Measurements from ENCODE around the gene TOB2.
"Not testable (repeated sequence)": the region's sequence is repeated elsewhere in the genome, so short reads cannot be mapped to it uniquely, and the experiment has no call there.

The TOB2 gene

DNA sequence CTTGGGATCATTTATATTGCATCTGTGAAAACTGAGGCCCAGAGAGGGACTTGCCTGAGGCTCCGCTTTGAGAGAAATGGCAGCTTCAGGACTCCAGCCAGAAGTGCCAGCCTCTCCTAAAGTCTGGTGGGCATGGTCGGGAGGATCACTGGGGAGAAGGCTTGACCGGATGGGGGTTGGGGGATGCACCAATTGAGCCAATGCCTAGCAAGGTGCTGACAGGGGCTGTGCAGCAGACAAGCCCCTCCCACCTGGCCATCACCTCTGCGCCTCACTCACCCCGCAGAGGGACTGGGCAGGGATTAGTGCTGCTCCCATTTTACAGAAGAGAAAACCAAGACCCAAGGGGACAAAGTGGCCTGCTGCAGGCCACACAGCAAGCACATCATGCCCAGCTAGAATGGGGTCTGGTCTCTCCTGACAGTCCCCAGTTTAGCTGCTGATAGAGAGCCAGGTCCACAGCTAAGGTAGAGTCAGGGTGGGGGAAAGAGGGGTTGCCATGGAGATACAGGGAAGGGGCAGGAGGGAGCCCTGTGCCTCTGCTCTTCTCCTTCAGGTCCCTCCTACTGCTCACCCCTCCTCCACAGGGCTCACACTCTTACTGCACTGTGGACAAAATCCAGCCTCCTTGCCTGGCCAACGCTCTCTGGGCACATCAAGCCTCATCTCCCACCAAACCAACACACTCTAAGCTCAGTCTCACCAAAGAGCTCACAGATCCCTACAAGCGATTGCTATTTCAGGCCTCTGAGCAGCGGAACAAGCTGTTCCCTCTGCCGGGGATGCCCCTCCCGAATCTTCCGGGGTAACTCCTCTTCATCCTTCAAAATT lies 35.4 kb downstream of the TOB2 start:
- peak; percentile 0; the same call in 1 of the 2 replicates for TF ChIP-seq ZFX (IDR thresholded peaks at IDR 0.05)
- TF ChIP-seq, protein P1, sequence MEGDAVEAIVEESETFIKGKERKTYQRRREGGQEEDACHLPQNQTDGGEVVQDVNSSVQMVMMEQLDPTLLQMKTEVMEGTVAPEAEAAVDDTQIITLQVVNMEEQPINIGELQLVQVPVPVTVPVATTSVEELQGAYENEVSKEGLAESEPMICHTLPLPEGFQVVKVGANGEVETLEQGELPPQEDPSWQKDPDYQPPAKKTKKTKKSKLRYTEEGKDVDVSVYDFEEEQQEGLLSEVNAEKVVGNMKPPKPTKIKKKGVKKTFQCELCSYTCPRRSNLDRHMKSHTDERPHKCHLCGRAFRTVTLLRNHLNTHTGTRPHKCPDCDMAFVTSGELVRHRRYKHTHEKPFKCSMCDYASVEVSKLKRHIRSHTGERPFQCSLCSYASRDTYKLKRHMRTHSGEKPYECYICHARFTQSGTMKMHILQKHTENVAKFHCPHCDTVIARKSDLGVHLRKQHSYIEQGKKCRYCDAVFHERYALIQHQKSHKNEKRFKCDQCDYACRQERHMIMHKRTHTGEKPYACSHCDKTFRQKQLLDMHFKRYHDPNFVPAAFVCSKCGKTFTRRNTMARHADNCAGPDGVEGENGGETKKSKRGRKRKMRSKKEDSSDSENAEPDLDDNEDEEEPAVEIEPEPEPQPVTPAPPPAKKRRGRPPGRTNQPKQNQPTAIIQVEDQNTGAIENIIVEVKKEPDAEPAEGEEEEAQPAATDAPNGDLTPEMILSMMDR (conservative IDR thresholded peaks at IDR 0.05): no peak
- peak overlapping the region; percentile 69 for H3K27ac ChIP-seq

GRCh38 chr22:41410311-41410751 lies 36.3 kb downstream of the TOB2 start:
- H3K27ac ChIP-seq: peak overlapping the region; percentile 69
- TF ChIP-seq, protein P1 (conservative IDR thresholded peaks at IDR 0.05): no peak
- 0 out of 2 replicates have a peak, but pooled peaks have one; percentile 7 for TF ChIP-seq ZFX (IDR thresholded peaks at IDR 0.05)

DNA sequence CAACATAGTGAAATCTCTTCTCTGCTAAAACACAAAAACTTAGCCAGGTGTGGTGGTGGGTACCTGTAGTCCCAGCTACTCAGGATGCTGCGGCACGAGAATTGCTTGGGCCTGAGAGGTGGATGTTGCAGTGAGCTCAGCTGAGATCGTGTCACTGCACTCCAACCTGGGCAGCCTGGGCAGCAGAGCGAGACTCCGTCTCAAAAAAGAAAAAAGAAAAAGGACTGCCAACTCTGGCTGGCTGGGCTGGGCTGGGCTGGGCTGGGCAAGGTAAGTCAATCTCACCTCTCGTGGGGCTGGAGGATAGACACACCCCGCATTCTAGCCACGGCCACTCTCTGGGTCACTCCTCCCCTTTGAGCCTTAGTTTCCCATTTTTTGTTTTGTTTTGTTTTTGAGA lies 37.9 kb downstream of the TOB2 start:
- H3K27ac ChIP-seq: no peak overlapping the region
- TF ChIP-seq ZFX (IDR thresholded peaks at IDR 0.05): no peak
- TF ChIP-seq, protein P1 (conservative IDR thresholded peaks at IDR 0.05): no peak

- TF ChIP-seq, protein P1 (conservative IDR thresholded peaks at IDR 0.05): no peak
- no peak for TF ChIP-seq ZFX (IDR thresholded peaks at IDR 0.05)
- H3K27ac ChIP-seq: no peak overlapping the region
These were observed 39.2 kb downstream of the TOB2 start for GRCh38 chr22:41407433-41407832.

DNA sequence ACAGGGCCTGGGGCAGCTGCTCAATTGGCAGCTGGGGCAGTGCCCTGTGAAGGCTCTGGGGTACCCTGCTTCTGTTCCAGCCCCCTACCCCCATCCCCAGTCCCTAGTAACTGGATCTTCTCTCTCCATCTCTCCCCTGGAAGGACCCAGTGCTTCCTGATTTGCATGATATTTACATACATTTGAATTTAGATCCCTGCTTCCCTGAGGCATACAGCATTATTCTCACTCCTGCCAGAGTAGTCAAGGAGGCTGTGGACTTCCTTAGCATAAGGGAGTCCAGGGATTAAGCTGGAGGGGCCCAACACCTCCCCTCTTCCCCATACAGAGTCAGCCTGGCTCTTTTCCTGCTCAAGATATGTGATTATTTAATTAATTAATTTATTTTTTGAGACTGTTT lies 40.2 kb downstream of the TOB2 start:
- no peak for TF ChIP-seq ZFX (IDR thresholded peaks at IDR 0.05)
- TF ChIP-seq, protein P1 (conservative IDR thresholded peaks at IDR 0.05): no peak
- no peak overlapping the region for H3K27ac ChIP-seq

- no peak for TF ChIP-seq ZFX (IDR thresholded peaks at IDR 0.05)
- TF ChIP-seq, protein P1 (conservative IDR thresholded peaks at IDR 0.05): no peak
- H3K27ac ChIP-seq: no peak overlapping the region
These were observed 41.0 kb downstream of the TOB2 start for GRCh38 chr22:41405588-41405987.

GRCh38 chr22:41403532-41404318 lies 42.9 kb downstream of the TOB2 start:
- no peak overlapping the region for H3K27ac ChIP-seq
- TF ChIP-seq, protein P1 (conservative IDR thresholded peaks at IDR 0.05): peak; percentile 98
- TF ChIP-seq ZFX (IDR thresholded peaks at IDR 0.05): no peak

DNA sequence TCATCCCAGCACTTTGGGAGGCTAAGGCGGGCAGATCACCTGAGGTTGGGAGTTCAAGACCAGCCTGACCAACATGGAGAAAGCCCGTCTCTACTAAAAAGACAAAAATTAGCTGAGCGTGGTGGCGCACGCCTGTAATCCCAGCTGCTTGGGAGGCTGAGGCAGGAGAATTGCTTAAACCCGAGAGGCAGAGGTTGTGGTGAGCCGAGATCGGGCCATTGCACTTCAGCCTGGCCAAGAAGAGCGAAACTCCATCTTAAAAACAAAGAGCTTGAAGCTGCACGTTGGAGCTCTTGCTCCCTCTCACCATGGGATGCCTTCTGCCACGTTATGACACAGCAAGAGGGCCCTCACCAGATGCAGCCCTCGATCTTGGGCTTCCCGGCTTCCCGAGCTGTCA lies 43.8 kb downstream of the TOB2 start:
- not testable (repeated sequence) for H3K27ac ChIP-seq

Data from C4-2B (cell line).